ENCODE measurements around the gene MADCAM1. TPM values are rescaled to one million over a fixed set of nuclear protein-coding genes. Genes with fewer than 3 reads are reported as not detected.

Gene MADCAM1
- total and polyA plus RNA-seq, 2 of the 8 experiments (the other 6 are each of a cell fraction or from before 2014, with no cell fraction given) = 2.3 to 3.0 TPM

DNA sequence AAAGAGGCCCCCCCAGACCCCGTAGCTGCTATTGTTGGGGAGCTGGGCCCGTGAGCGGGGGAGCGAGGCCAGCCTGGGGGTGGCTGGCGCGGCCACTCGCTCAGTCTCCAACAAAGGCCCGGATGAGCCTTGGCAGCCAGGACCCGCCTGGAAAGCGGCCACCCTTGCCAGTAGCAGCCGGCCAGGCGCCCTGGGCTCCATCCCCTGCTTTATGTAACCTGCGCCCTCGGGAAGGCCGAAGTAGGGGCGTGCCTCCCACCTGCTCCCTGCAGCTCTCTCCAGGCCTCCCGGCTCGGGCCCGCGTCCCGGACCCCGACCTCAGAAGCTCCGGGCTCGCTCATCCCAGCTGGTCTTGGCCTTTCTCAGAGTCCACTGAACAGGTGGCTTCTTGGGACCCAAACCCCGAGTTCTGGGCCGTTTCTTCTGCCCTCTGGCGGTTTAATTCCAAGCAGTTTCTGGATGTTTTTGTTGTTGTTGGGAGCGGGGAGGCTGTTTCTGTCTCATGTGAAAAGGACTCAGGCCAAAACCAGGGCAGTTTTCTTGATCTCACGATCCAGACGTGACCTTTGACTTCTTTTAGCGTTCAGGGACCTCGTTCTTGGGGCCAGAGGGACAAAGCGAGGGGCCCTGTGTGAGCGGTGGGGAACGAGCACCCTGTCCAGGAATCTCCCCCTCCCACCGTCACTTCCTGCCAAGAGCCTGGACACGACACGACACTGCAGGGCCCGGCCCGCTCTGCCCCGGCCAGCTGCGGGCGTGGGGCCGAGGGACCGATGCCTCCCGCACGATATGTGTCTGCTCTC is 36.5 kb downstream of the MADCAM1 start (continued):
- TF ChIP-seq KDM4A (IDR thresholded peaks at IDR 0.05; ENCODE audit: low read depth, low read length, severe bottlenecking) (no peak), SIX5 (IDR thresholded peaks at IDR 0.05; ENCODE audit: low read depth, low read length) (no peak), TCF12 (IDR thresholded peaks at IDR 0.05; ENCODE audit: low read depth, low read length) (0 out of 2 replicates have a peak, but pooled peaks have one; percentile 46), HDAC2 (IDR thresholded peaks at IDR 0.05; ENCODE audit: borderline replicate concordance in 1 of 2, low read depth in 2 of 2, low read length in 2 of 2) (no peak), RFX5 (IDR thresholded peaks at IDR 0.05; ENCODE audit: borderline replicate concordance, low read depth, low read length) (no peak), POLR2AphosphoS5 (IDR thresholded peaks at IDR 0.05; ENCODE audit: low read depth, low read length) (no peak; the same call in 1 of the 2 replicates), RAD21 (IDR thresholded peaks at IDR 0.05 in 1 of 2, conservative IDR thresholded peaks at IDR 0.05 in 1 of 2; ENCODE audit: low read depth in 2 of 2, low read length in 2 of 2) (peak; percentile 25 to 37; a peak in 2 of 4 replicates), CHD2 (IDR thresholded peaks at IDR 0.05; ENCODE audit: low read length) (no peak), ASH2L (IDR thresholded peaks at IDR 0.05; ENCODE audit: low read length) (no peak), CBX5 (IDR thresholded peaks at IDR 0.05; ENCODE audit: low read depth, low read length) (no peak), SRF (IDR thresholded peaks at IDR 0.05; ENCODE audit: low read depth, low read length) (no peak), TAF7 (optimal IDR thresholded peaks at IDR 0.05; ENCODE audit: borderline replicate concordance, low read depth, low read length) (peak; percentile 18), SIN3A (conservative IDR thresholded peaks at IDR 0.05 in 1 of 2, IDR thresholded peaks at IDR 0.05 in 1 of 2; ENCODE audit: low read depth in 1 of 2, low read length in 2 of 2) (peak in 1 of 2 experiments; percentile 86; a peak in 2 of 4 replicates), BCL11A (IDR thresholded peaks at IDR 0.05; ENCODE audit: low read depth in 2 of 2, low read length in 2 of 2) (no peak), CHD1 (IDR thresholded peaks at IDR 0.05; ENCODE audit: low read depth, low read length) (no peak), TAF1 (IDR thresholded peaks at IDR 0.05; ENCODE audit: low read depth, low read length) (peak; percentile 67), BRCA1 (IDR thresholded peaks at IDR 0.05; ENCODE audit: low read depth, low read length) (no peak), FOSL1 (IDR thresholded peaks at IDR 0.05; ENCODE audit: insufficient read depth, low read depth, low read length) (no peak), POU5F1 (IDR thresholded peaks at IDR 0.05; ENCODE audit: low read depth, low read length) (no peak), SAP30 (IDR thresholded peaks at IDR 0.05; ENCODE audit: insufficient read depth, insufficient replicate concordance, low read length) (no peak), GTF2F1 (IDR thresholded peaks at IDR 0.05; ENCODE audit: borderline replicate concordance, low read depth, low read length) (no peak)
- TF ChIP-seq, protein P1, sequence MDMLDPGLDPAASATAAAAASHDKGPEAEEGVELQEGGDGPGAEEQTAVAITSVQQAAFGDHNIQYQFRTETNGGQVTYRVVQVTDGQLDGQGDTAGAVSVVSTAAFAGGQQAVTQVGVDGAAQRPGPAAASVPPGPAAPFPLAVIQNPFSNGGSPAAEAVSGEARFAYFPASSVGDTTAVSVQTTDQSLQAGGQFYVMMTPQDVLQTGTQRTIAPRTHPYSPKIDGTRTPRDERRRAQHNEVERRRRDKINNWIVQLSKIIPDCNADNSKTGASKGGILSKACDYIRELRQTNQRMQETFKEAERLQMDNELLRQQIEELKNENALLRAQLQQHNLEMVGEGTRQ (IDR thresholded peaks at IDR 0.05; ENCODE audit: low read length) = no peak
